GM18873 (cell line): ENCODE results near the gene RNASEH2C.
"Not testable (repeated sequence)": the region's sequence is repeated elsewhere in the genome, so short reads cannot be mapped to it uniquely, and the experiment has no call there.

ENCODE experiments used
- ATAC-seq: cut with Tn5 transposase; IDR thresholded peaks from one replicate; pipeline ENCODE4 v1.9.1; 2021; ENCODE audit warnings: mild to moderate bottlenecking, moderate library complexity, moderate number of reproducible peaks; ENCODE audit not compliant: unreplicated experiment, low FRiP score

The RNASEH2C gene

DNA sequence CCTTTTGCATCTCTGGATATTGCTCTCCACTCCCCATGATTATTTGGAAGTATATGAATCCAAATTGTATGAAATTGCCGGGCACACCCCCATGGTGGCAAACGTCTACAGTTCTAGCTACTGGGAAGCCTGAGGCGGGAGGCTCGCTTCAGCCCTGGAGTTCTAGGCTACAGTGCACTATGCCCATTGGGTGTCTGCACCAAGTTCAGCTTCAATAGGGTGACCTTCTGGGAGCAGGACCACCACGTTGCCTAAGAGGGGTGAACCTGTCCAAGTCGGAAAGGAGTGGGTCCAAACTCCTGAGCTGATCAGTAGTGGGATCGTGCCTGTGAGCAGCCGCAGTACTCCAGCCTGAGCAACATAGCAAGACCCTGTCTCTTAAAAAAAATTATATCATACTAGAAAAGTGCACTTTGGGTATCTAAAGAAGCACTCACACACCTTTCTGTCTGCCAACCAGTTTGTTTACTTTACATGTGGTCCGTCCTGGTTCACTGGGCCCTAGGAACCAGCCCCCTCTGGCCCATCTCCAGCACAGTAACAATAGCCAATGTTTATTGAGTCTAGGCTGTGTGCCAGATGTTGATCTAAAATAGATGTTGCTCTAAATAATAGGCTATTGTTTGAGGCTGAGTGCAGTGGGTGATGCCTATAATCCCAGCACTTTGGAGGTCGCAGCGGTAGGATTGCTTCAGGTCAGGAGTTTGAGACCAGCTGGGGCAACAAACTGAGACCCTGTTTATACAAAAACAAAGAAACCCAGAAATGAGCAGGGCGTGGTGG lies 24.9 kb downstream of the RNASEH2C start:
- no peak for ATAC-seq

DNA sequence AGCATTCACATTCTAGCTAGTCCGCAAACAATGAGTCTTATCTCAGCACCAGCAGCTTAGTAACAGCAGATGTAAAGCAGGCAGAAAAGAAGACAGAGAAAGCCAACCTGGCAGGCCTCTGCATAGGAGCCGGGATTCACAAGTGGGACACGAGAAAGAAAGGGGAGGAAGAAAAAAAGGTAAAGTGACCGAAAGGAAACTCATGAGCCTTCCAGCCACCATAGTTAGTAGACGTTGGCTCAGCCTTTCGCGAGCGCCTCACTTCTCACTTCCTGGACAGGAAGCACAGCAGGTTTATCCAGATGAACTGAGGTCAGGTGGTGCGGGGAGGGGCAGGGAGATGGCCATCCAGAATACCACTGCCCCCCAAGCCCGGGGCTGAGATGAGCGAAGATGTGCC lies 28.2 kb downstream of the RNASEH2C start:
- no peak for ATAC-seq

DNA sequence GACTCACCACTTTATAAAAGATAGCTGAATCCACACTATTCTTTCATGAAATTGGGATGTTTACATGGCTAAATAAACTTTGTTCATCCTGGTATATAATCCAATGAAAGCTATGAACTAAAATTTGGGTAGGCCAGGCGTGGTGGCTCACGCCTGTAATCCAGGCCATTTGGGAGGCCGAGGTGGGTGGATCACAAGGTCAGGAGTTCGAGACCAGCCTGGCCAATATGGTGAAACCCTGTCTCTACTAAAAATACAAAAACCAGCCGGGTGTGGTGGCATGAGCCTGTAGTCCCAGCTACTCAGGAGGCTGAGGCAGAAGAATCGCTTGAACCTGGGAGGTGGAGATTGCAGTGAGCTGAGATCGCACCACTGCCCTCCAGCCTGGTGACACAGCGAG lies 28.8 kb downstream of the RNASEH2C start:
- not testable (repeated sequence) for ATAC-seq

DNA sequence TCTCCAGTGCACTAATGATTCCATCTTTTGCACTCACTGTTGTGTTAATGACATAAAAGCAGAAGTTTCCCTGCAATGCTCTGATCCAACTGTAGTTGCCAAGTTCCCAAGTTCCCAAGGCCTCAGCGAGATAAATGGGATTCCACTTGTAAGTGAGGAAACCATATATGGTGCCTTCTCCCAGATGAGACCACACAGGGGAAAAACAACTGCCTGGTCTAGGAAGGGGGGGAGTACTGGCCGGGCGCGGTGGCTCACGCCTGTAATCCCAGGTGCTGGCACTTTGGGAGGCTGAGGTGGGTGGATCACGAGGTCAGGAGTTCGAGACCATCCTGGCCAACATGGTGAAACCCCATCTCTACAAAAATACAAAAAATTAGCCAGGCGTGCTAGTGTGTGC lies 34.6 kb downstream of the RNASEH2C start:
- ATAC-seq: no peak

DNA sequence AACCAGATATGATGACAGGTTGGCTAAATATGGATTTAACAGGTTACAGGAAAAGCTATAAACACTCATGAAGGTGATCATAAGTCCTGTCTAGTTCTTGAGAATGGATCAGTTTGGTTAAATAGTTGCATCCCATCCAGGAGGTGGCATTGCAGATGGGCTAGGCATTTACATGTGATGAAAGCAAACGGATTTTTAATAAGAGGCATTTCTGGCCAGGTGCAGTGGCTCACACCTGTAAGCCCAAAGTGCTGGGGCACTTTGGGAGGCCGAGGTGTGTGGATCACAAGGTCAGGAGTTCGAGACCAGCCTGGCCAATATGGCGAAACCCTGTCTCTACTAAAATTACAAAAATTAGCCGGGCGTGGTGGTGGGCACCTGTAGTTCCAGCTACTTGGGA lies 37.1 kb downstream of the RNASEH2C start:
- ATAC-seq: not testable (repeated sequence)

DNA sequence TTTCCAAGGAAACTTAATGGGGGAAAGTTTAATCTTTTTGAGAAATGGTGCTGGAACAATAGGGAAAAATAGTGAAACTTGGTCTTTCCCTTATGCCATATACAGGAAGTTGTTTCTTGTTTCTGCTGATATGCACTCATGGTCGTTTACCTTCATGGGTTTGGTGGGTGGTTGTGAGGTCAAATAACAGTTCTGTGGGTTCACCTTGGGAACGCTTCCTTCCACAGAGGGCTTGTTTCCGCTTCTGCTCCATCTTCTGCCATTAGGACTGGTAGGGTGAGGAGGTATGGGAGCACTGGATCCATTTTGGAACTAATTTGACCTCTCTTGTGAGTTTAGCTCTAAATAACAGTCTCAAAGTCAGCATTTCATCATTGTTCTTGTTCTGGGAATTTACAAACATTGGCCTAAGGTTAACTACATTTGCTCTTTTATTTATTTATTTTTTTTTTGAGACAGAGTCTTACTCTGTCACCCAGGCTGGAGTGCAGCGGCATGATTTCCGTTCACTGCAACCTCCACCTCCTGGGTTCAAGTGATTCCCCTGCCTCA lies 40.3 kb downstream of the RNASEH2C start:
- ATAC-seq: no peak

DNA sequence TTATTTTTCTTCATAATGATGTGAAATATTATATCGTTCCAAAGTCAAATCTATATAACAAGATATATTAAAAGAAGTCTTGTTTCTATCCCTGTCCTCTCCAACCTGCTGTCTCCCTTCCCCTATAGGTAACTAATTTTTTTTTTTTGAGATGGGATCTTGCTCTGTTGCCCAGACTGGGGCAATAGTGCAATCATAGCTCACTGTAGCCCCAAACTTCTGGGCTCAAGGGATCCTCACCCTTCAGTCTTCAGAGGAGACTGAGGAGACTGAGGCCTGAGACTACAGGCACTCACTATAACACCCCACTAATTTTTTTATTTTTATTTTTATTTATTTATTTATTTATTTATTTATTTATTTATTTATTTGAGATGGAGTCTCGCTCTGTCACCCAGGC lies 47.6 kb downstream of the RNASEH2C start:
- no peak for ATAC-seq

DNA sequence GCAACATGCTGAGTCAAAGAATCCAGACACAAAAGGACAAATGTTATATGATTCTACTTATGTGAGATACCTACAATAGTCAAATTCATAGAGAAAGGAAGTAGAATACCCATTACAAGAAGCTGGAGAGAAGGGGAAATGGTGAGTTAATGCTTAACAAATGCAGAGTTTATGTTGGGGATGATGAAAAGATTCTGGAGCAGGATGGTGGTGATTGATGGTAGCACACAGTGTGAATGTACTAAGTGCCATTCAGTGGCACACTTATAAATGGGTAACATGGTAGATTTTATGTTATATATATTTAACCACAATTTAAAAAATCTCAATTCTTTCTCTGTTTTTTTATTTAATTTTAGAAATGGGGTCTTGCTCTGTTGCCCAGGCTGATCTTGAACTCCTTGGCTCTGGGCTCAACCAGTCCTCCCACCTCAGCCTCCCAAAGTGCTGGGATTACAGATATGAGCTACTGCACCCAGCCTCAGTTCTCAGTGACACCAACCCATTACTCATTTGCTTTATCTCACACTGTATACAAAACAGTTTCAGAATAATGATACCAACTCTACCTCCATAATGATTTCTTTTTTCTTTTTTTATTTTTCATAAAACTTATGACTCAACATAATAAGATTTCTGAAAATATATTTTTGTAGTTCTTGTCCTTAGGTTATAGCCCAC lies 48.3 kb downstream of the RNASEH2C start:
- ATAC-seq: no peak
